ENCODE data around the gene LEUTX. TPM values are rescaled to one million over a fixed set of nuclear protein-coding genes. Genes with fewer than 3 reads are reported as not detected.

The LEUTX gene
- polyA plus RNA-seq, 1 experiment: not detected

GRCh38 chr19:39825093-39825463 lies 46.4 kb downstream of the LEUTX start:
- Histone ChIP-seq H3K27me3 (ENCODE audit: control insufficient read depth, insufficient read depth, low read length) (no peaks in the 10 kb centered on the region), H3K4me3 (ENCODE audit: low read depth, low read length) (no peak overlapping the region), H3K36me3 (ENCODE audit: control insufficient read depth, insufficient read depth, low read length) (peaks cover 23% of the 10 kb centered on the region)
- TF ChIP-seq, protein P1, sequence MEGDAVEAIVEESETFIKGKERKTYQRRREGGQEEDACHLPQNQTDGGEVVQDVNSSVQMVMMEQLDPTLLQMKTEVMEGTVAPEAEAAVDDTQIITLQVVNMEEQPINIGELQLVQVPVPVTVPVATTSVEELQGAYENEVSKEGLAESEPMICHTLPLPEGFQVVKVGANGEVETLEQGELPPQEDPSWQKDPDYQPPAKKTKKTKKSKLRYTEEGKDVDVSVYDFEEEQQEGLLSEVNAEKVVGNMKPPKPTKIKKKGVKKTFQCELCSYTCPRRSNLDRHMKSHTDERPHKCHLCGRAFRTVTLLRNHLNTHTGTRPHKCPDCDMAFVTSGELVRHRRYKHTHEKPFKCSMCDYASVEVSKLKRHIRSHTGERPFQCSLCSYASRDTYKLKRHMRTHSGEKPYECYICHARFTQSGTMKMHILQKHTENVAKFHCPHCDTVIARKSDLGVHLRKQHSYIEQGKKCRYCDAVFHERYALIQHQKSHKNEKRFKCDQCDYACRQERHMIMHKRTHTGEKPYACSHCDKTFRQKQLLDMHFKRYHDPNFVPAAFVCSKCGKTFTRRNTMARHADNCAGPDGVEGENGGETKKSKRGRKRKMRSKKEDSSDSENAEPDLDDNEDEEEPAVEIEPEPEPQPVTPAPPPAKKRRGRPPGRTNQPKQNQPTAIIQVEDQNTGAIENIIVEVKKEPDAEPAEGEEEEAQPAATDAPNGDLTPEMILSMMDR (IDR thresholded peaks at IDR 0.05; ENCODE audit: insufficient read depth, low read depth, low read length): no peak
- POLR2A ChIA-PET: no interaction called here
- CTCF ChIA-PET: interaction anchor here (1.0 to 8.1 kb wide), 3 partner anchors 8 to 32 kb away, joined by 4 to 46 read pairs (median 6); partner anchors contain the start of genes DYRK1B and FBL
- DNase-seq (ENCODE audit: low read depth): no peak

- TF ChIP-seq, protein P1 (IDR thresholded peaks at IDR 0.05; ENCODE audit: insufficient read depth, low read depth, low read length): no peak
- no peak for DNase-seq (ENCODE audit: low read depth)
- Histone ChIP-seq H3K36me3 (ENCODE audit: control insufficient read depth, insufficient read depth, low read length) (peaks cover 28% of the 10 kb centered on the region), H3K4me3 (ENCODE audit: low read depth, low read length) (no peak overlapping the region), H3K27me3 (ENCODE audit: control insufficient read depth, insufficient read depth, low read length) (no peaks in the 10 kb centered on the region)
- CTCF ChIA-PET: interaction anchor here (1.0 to 8.1 kb wide), 3 partner anchors 8 to 33 kb away, joined by 4 to 46 read pairs (median 6); partner anchors contain the start of genes DYRK1B and FBL
- POLR2A ChIA-PET: no interaction called here
Measured at GRCh38 chr19:39825531-39826076, 47.0 kb downstream of the LEUTX start.

- ChIA-PET CTCF (interaction anchor here (8.1 kb wide), 1 partner anchor 17 kb away, joined by 46 read pairs; the partner anchor contains the start of gene FBL), POLR2A (no interaction called here)
- Histone ChIP-seq H3K27me3 (ENCODE audit: control insufficient read depth, insufficient read depth, low read length) (no peaks in the 10 kb centered on the region), H3K4me3 (ENCODE audit: low read depth, low read length) (no peak overlapping the region), H3K36me3 (ENCODE audit: control insufficient read depth, insufficient read depth, low read length) (peaks cover 29% of the 10 kb centered on the region)
- DNase-seq (ENCODE audit: low read depth): no peak
- TF ChIP-seq, protein P1 (IDR thresholded peaks at IDR 0.05; ENCODE audit: insufficient read depth, low read depth, low read length): no peak
Measured at GRCh38 chr19:39826311-39826945, 47.8 kb downstream of the LEUTX start.

GRCh38 chr19:39827216-39827615 lies 48.6 kb downstream of the LEUTX start:
- Histone ChIP-seq H3K36me3 (ENCODE audit: control insufficient read depth, insufficient read depth, low read length) (peaks cover 29% of the 10 kb centered on the region), H3K27me3 (ENCODE audit: control insufficient read depth, insufficient read depth, low read length) (no peaks in the 10 kb centered on the region), H3K4me3 (ENCODE audit: low read depth, low read length) (no peak overlapping the region)
- ChIA-PET POLR2A (no interaction called here), CTCF (interaction anchor here (0.9 to 8.1 kb wide), 2 partner anchors 16 to 37 kb away, joined by 3 to 46 read pairs; partner anchors contain the start of gene FBL)
- DNase-seq (ENCODE audit: low read depth): no peak
- TF ChIP-seq, protein P1 (IDR thresholded peaks at IDR 0.05; ENCODE audit: insufficient read depth, low read depth, low read length): no peak

DNA sequence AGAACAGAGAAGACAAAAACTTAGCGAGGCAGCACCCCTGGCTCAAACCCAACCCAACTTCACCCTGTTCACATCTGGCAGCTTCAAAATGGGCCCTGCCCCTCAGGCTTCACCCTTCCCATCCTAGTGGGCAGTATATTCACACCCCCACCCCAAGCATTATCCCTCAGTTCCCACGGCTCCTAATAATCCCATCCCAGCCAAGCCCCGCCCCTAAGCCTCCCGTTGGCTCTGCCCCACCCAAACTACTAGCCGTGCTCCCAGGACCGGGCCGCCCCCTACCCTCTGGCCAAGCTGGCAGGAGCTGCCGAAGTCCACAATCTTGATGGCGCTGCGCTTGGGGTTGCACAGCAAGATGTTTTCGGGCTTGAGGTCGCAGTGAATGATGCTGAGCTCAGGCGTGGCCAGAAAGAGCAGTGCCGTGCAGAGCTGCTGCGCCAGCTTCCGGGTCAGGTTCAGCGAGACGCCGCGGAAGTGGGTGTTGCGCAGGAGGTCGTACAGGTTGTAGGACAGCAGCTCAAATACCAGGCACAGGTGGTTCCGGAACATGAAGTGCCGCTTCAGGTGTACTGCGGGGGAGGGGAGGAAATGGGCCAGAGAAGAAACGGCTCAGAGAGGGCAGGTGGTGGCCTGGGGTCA lies 49.5 kb downstream of the LEUTX start:
- CTCF ChIA-PET: interaction anchor here (0.9 to 8.1 kb wide), 3 partner anchors 15 to 38 kb away, joined by 3 to 46 read pairs (median 3); partner anchors contain the start of gene FBL
- DNase-seq (ENCODE audit: low read depth): no peak
- Histone ChIP-seq H3K36me3 (ENCODE audit: control insufficient read depth, insufficient read depth, low read length) (peaks cover 29% of the 10 kb centered on the region), H3K27me3 (ENCODE audit: control insufficient read depth, insufficient read depth, low read length) (no peaks in the 10 kb centered on the region), H3K4me3 (ENCODE audit: low read depth, low read length) (no peak overlapping the region)
- TF ChIP-seq, protein P1 (IDR thresholded peaks at IDR 0.05; ENCODE audit: insufficient read depth, low read depth, low read length): no peak
- POLR2A ChIA-PET: no interaction called here

Data from BJ (cell line).